WERI-Rb-1 (cell line): ENCODE results near the gene NALF2.

ENCODE experiments used
- DNase-seq: peaks from one replicate; pipeline ENCODE4 v3.0.0-alpha.2; 2020
- H3K27ac ChIP-seq: fragments of 250-450 bp; sonication (Bioruptor Pico); 2 replicates; pipeline ENCODE4 v1.5.1; 2020; ENCODE audit warnings: mild to moderate bottlenecking, moderate library complexity
- H3K27me3 ChIP-seq: fragments of 250-450 bp; sonication (Bioruptor Pico); 2 replicates; pipeline ENCODE4 v1.5.1; 2021; ENCODE audit warnings: mild to moderate bottlenecking, low read depth, moderate library complexity; ENCODE audit not compliant: insufficient read depth, severe bottlenecking
- H3K36me3 ChIP-seq: fragments of 250-450 bp; sonication (Bioruptor Pico); 2 replicates; pipeline ENCODE4 v1.5.1; 2020; ENCODE audit warnings: mild to moderate bottlenecking, moderate library complexity
- H3K4me3 ChIP-seq: 2 replicates; pipeline ENCODE4 v1.5.1; 2011; ENCODE audit warnings: low read depth, mild to moderate bottlenecking, control low read depth, low read length
- H3K9me3 ChIP-seq: fragments of 250-450 bp; sonication (Bioruptor Pico); 2 replicates; pipeline ENCODE4 v1.5.1; 2021; ENCODE audit warnings: mild to moderate bottlenecking, moderate library complexity; ENCODE audit not compliant: severe bottlenecking
- TF ChIP-seq, protein P1 (sequence below): IDR thresholded peaks from 2 replicates; pipeline ENCODE4 v1.5.1; 2011; ENCODE audit warnings: low read depth, mild to moderate bottlenecking, control low read depth, inconsistent platforms, low read length

NALF2 gene

GRCh38 chrX:69505772-69506616, 1.9 kb downstream of the NALF2 start:
- Histone ChIP-seq H3K27ac (no peak overlapping the region), H3K4me3 (peak overlapping the region; percentile 68), H3K27me3 (no peaks in the 10 kb centered on the region), H3K36me3 (peaks cover 5% of the 10 kb centered on the region), H3K9me3 (no peaks in the 10 kb centered on the region)
- DNase-seq = no peak
- TF ChIP-seq, protein P1, sequence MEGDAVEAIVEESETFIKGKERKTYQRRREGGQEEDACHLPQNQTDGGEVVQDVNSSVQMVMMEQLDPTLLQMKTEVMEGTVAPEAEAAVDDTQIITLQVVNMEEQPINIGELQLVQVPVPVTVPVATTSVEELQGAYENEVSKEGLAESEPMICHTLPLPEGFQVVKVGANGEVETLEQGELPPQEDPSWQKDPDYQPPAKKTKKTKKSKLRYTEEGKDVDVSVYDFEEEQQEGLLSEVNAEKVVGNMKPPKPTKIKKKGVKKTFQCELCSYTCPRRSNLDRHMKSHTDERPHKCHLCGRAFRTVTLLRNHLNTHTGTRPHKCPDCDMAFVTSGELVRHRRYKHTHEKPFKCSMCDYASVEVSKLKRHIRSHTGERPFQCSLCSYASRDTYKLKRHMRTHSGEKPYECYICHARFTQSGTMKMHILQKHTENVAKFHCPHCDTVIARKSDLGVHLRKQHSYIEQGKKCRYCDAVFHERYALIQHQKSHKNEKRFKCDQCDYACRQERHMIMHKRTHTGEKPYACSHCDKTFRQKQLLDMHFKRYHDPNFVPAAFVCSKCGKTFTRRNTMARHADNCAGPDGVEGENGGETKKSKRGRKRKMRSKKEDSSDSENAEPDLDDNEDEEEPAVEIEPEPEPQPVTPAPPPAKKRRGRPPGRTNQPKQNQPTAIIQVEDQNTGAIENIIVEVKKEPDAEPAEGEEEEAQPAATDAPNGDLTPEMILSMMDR = no peak

- no peak for DNase-seq
- TF ChIP-seq, protein P1 = no peak
- peaks cover 5% of the 10 kb centered on the region for H3K36me3 ChIP-seq
- H3K27ac ChIP-seq = no peak overlapping the region
- no peaks in the 10 kb centered on the region for H3K27me3 ChIP-seq
- H3K4me3 ChIP-seq = no peak overlapping the region
- H3K9me3 ChIP-seq = no peaks in the 10 kb centered on the region
These were observed 2.7 kb downstream of the NALF2 start for GRCh38 chrX:69506617-69507499.

- no peak for DNase-seq
- Histone ChIP-seq H3K36me3 (peaks cover 5% of the 10 kb centered on the region), H3K9me3 (no peaks in the 10 kb centered on the region), H3K27me3 (no peaks in the 10 kb centered on the region), H3K27ac (no peak overlapping the region), H3K4me3 (no peak overlapping the region)
- TF ChIP-seq, protein P1 = no peak
These were observed 3.3 kb downstream of the NALF2 start for GRCh38 chrX:69507500-69507789.

- no peak for DNase-seq
- H3K9me3 ChIP-seq = no peaks in the 10 kb centered on the region
- H3K4me3 ChIP-seq = no peak overlapping the region
- TF ChIP-seq, protein P1 = no peak
- no peaks in the 10 kb centered on the region for H3K27me3 ChIP-seq
- H3K27ac ChIP-seq = no peak overlapping the region
- peaks cover 12% of the 10 kb centered on the region for H3K36me3 ChIP-seq
These were observed 4.5 kb downstream of the NALF2 start for GRCh38 chrX:69508610-69509009.

DNA sequence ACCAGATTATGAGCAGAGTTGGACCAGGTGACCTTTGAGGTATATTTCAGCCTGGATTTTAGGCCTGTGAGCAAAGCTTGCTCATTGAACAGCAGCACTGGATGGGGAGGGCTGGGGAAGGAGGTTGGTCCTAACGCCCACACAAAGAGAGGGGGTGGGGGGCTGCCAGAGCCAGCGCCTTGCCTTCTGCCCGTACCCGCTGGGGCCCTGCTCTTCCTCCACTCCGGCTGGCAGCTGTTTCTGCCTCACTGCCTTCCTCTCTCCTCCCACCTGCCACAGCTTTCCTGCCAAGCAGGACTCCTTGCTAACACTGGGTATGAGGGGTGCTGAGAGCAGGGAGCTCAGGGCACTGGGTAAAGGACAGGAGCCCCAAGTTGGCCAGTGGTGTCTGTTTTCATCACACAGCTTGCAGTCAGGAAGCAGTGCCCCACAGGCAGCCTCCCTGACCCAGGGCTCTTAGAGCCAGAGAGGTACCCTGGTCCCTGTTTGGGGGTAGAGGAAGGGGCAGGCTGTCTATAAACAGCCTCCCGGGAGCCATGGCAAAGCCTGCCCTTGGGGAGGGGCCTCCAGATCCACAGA, 6.1 kb downstream of the NALF2 start:
- Histone ChIP-seq H3K27me3 (no peaks in the 10 kb centered on the region), H3K4me3 (no peak overlapping the region), H3K9me3 (no peaks in the 10 kb centered on the region), H3K36me3 (peaks cover 12% of the 10 kb centered on the region), H3K27ac (no peak overlapping the region)
- no peak for DNase-seq
- TF ChIP-seq, protein P1 = no peak
